Measurements from ENCODE around the gene ZNF132.
A peak's percentile ranks its signal among the peaks of the same experiment; 100 is the strongest.
"Not testable (repeated sequence)": the region's sequence is repeated elsewhere in the genome, so short reads cannot be mapped to it uniquely, and the experiment has no call there.

The ZNF132 gene

DNA sequence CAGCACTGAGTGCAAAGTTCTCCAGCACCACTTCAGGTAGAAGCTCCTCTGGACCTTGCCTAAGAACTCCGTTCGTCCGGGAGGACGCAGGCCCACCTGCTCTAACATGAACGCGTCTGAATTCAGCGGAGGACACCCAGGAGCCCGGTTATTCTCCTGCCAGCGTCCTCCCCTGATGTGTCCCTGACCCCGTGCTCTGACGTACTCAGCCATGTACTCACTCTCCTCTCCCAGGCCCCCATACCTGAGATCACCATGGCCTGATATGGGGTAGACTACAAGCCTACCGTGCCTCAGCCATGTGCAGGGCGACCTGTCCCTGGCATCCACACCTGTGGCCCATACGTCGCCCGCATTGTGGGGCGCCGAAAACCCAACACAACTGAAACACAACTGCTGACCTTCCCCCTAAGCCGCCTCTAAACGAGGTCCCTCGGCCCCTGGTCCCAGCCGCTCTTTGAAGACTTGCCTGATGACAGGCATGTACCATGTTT is 32.2 kb downstream of the ZNF132 start:
- no peak for DNase-seq (ENCODE audit: low read depth in 2 of 2)

DNA sequence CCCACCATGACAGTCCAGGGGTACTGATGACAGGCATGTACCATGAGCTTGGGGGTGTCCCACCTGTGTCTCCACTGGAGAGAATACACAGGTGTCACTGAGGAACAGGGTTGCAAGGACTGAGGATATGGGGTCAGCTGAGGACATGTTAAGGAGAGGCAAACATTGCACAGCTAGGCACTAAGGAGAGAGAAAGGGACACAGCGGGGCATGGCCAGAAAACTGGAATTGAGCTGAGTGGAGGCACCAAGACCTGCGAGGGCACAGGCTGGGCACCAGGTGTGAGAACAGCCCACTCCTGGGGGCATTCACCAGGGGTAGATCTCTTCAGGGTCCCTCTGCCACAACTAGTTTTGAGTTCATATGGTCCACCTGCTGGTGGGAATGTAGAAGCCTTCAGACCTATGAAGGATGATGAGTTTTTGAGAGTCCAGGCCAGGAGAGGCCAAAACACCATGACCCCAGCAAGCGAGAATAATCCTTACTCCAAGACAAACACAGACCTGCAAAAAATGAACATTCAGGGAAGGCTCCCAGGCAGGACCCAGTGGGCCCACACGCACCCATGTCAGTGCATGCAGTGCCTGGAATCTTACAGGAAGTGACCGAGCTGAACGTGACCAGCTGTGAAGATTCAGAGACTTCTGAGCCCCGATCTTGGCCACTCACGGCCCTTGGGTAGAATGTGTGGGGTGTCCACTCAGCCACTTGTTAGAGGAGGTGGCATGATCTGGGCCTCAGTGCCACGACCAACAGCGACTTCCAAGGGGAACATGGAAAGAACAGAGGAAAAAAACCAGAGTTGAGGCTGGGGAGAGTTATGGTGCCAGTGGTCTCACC is 32.9 kb downstream of the ZNF132 start:
- no peak for DNase-seq (ENCODE audit: low read depth in 2 of 2)

DNA sequence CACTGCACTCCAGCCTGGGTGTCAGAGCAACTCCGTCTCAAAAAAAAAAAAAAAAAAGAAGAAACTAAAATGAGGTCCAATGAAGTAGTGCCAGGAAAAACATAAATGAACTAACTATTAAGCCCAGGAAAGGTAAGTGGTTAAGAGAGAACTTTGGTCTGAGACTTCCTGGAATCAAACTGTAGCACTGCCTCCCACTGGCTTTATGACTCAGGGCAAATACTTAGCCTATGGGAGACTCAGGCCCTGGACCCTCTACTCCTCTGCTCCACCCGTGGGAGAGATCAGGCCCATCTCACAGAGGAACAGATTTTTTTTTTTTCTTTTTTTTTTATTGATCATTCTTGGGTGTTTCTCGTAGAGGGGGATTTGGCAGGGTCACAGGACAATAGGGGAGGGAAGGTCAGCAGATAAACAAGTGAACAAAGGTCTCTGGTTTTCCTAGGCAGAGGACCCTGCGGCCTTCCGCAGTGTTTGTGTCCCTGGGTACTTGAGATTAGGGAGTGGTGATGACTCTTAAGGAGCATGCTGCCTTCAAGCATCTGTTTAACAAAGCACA is 36.0 kb downstream of the ZNF132 start:
- not testable (repeated sequence) for DNase-seq (ENCODE audit: low read depth in 2 of 2)

DNA sequence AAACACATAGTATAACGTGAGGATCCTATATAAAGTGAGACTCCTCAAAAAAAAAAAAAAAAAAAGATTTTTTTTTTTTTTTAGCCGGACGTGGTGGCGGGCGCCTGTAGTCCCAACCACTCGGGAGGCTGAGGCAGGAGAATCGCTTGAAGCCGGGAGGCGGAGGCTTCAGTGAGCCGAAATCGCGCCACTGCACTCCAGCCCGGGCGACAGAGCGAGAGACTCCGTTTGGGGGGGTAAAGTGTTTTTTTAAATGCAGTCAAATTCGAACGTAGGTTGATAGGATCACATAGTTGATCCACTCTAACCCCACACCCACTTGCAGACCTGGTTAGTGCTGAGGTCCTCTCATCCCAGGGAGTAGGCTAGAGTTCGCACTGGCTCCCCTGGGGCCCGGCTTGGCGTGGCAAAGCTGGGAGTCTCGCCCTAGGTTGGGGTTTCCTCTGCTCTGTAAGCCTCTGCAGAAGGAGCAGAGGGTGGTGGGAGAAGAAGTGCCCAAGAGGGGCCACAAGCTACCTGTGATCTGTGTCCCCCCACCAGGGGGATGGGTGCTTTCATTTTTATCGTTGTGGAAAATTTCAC is 38.0 kb downstream of the ZNF132 start:
- no peak for DNase-seq (ENCODE audit: low read depth in 2 of 2)

DNA sequence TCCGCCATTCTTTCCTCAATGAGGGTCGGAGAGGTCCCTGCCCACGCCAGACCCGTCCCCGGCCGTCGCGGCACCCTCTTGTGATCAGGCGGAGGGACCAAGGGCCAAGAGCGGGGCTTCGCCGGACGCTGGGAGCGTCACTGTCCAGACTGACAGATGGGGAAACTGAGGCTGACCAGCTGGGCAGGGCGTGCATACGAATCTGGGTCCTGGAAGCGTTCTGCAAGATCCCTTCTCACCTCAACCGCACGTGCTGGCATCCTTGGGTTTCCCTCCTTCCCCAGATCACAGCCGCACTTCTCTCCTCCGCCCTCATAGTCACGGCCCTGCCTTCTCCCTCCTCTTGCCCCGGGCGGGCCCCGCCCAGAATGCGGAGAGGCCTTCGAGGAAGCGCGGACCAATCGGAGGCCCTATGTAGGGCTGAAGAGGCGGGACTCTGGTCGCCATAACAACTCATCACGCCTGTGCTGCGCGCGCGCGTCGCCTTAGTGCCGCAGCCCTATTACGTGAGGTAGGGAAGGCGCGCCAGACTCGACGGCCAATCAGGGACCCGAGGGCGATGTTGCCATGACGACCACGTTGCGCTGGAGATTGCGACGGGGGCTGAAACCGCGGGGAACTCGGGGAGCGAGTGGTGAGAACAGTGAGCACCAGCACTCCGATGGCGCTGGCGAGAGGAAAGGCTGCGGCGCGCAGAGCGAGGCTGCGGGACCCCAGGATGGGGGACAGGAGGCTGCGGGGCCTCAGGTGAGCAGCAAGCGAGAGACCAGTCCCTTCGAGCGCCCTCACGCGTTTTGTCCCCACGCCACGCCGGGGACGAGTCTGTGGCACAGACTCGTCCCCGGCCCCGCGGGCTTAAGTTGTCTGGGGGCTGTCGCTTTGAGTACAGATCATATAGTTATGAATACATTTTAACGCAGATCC is 38.8 kb downstream of the ZNF132 start:
- DNase-seq (ENCODE audit: low read depth in 2 of 2): peak; percentile 98 to 99

DNA sequence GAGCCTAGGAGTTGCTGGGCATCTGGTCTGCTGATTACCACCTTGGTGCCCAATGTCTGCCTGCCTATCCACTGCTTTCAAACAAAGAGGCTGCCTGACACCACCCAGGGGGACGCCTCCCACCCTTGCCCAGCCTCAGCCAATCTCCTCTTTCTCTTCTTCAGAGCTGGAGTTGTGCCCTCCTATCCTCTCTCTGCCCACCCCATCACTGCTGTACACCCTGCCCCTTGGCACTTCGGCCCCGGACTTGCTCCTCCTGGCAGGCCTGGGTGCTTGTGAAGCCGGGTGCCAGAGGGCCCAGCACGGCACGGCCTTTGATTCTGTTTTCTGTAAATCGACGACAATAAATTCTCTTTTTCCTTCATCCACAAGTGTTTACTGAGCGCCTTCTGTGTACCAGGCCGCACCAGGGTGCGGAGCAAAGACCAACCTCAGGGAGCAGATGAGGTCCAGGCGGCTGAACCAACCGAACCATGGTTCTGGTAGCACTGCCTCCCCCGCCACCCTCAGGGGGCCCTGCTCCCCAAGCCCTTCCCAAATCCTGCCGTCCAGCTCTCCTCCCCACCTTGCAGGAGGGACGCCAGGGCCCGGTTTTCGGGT is 39.5 kb downstream of the ZNF132 start:
- DNase-seq (ENCODE audit: low read depth in 2 of 2): no peak

DNA sequence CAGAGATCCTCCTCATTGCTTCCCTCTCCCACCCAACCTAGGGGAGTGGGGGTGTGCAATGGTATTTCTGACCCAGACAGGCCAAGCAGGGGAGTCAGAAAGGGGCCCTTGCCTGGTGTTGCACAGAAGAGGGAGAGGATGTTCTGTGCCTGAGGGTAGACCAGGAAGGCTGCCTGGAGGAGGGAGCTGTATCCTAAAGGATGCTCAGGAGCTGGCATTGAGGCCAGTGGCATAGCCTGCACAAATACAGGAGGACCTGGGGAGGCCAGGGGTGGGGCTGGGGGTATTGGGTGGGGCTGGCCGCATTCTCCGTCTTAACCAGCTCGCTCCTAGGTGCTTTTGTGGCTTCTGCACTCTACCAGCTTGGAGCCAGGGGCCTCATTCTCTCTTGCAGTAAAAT is 40.0 kb downstream of the ZNF132 start:
- DNase-seq (ENCODE audit: low read depth in 2 of 2): no peak

DNA sequence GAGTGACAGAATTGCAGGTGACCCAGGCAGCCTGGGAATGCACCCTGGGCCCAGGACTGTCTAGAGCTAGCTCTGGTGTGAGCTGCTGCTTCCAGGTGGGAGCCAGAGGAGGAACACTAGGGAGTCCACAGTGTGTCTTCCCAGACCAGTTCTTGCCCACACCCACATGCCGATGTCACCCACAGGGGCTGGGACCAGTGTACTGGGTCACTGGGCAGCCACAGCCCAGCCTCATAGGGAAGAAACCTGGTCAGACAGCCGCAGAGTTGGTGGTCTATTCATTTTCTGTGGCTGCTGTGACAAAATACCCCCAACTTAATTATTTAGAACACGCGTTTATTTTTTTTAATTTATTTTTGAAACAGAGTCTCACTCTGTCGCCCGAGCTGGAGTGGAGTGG is 41.4 kb downstream of the ZNF132 start:
- no peak for DNase-seq (ENCODE audit: low read depth in 2 of 2)

DNA sequence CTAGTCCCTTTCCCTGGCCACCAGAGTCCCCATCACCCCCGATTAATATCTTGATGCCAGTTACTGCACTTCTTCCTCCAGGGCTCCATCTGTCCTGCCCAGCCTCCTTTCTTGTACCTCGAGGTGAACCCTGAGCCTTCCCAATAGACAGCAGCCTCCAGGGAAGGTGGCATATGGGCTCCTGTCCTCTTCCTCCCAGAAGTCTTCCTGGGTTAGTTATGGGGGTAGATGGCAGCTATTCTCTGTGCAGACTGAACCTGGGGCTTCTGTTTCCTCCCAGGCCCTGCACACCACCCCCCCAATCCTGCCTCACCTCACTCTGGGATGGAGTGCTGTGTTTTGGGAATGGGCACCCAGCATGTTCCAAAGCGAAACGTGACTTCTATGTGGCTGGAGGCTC is 41.9 kb downstream of the ZNF132 start:
- no peak for DNase-seq (ENCODE audit: low read depth in 2 of 2)

DNA sequence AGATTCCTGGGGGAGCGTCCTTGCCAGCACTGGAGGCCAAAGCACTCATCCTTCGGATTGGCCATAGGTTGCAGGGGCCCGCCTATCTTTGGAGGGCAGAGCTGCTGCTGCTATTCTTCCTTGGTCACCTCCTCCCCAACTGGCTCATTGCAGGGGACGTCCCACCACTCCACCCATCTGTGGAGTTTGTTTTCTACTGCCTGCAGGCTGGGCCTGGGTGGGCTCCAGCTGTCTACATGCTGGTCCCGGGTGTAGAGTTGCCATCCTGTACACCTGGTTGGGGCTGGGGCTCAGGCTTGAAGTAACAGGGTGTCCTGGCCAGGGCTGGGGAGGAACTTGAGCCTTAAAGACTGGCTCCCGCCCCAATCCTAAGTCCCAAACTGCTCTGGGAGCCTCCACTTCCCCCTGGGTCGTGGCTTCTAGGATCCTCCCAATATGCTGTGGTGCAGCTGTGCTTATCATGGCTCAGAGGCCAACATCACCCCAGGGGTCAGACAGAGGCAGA is 42.4 kb downstream of the ZNF132 start:
- no peak for DNase-seq (ENCODE audit: low read depth in 2 of 2)

DNA sequence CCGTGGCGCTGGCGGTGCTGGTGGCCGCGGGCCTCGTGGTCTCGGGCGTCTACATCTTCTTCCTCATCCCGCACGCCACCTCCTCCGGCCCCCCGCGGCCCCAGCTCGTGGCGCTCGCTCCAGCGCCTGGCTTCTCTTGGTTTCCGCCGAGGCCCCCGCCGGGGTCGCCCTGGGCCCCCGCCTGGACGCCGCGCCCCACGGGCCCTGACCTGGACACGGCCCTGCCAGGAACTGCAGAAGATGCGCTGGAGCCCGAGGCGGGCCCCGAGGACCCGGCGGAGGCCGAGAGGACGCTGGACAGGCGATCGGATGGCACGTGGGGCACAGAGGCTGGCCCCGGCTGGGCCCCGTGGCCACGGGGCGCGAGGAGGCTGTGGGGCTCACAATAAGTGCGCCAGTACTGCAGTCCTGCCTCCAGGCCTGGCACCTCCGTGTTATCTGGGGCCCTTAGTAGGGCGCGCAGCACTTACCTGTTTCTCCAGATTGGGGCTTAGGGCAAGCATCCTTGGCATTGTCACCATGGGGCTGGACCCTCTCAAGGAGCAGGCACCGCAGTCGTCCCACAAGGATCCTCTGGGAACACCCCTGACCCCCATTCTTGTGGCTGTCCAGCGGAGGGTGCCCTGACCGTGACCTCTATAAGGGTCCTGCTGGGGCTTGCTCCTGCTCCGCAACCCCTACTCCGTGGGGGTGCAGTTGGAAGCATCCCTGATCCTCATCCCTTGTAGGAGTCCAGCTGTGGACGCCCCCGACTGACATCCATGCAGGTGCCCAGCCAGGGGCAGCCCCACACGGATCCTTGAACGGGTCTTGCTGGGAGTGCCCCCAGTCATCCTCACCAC is 43.0 kb downstream of the ZNF132 start:
- no peak for DNase-seq (ENCODE audit: low read depth in 2 of 2)

DNA sequence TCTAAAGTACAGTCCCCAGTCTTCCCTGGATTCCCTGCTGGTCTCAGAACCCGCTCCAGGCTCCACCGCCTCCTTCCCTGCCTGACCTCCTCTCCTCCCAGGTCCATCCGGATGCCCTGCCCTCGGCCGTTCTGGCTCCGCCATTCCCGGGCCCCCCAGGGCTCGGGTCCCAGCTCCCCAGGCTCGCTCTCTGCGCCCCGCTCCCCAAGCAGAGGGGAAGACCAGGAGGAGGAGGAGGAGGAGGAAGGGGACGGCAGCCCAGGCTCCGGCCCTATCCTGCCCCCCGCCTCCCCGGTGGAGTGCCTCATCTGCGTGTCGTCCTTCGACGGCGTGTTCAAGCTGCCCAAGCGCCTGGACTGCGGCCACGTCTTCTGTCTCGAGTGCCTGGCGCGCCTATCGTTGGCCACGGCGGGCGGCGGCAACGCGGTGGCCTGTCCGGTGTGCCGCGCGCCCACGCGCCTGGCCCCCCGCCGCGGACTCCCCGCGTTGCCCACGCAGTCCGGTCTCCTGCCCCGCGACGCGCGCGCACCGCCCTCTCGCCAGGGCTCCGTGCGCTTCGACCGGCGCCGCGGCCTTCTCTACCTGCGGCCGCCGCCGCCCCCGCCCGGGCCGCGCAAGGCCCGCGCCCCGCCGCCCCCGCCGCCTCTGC is 43.9 kb downstream of the ZNF132 start:
- DNase-seq (ENCODE audit: low read depth in 2 of 2): no peak

DNA sequence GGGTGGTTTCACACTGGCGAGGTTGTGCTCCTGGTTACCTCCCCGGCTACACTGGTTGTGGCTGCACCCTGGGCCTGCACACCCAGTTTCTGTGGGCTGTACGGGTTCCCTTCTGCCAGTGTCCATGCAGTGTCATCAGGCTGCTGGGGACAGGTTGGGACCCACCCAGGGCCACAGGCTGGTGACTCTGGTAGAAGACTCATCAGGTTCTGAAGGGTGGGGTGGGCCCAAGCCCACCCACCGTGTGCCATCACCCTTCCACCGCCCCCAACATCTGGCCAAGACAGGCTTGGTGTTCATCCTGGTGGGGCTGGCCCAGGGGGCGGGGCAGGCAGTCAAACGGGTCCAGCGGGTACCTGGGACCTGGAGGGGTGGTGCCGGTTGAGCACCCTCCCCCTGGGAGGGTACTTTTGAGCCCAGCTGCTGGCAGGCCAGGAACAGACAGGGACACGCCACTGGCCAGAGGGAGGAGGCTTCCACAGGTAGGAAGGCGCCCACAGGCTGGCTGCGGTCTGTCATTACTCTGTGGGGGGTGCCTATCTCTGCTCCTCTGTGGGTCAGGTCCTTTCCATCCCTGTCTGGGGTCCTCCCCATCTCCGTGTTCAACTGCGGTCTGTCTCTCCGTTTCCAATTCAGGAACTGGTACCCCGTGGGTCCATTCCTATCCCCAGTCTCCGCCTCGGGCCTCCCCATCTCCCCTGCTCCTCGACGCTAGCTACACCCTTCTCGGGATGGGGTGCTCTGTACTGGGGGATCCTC is 44.6 kb downstream of the ZNF132 start, which contains the start of gene RNF225:
RNF225 (plus strand) TSS at position 437 of the 759 bp plus-strand sequence. CDS start 434 bp downstream, outside the sequence.
- DNase-seq (ENCODE audit: low read depth in 2 of 2): no peak

DNA sequence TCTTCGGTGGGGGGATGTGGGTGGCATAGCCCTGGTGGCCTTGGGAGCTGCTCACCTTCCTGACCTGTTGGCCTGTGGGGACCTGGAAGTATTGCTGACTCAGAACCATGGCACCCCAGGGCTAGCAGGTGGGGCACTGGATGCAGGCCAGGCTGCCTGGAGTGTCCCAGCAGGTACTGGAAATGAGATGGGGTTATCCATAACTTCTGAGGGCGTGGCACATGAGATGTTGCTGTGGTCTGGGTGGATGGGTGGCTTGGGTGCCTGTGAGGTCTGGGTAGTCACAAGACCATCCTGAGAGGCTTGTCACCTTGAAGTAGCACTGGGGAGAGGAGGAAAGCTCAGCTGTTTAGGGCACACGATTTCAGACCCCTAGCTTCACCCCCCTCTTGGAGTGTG is 45.1 kb downstream of the ZNF132 start:
- DNase-seq (ENCODE audit: low read depth in 2 of 2): no peak

DNA sequence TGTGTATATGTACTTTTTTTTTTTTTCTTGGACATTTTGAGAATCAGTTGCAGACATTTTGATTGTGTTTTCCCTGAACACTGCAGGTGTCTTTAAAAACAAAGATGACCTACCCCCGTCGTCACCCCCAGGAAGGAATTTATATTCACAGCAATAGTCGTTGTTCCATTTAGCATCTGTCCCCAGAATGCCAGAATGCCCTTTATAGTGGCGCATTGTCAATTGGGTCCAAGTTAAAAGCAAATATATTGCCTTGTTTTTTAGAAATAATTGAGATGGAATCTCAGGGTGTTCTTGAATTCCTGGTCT is 46.3 kb downstream of the ZNF132 start:
- DNase-seq (ENCODE audit: low read depth in 2 of 2): no peak

DNA sequence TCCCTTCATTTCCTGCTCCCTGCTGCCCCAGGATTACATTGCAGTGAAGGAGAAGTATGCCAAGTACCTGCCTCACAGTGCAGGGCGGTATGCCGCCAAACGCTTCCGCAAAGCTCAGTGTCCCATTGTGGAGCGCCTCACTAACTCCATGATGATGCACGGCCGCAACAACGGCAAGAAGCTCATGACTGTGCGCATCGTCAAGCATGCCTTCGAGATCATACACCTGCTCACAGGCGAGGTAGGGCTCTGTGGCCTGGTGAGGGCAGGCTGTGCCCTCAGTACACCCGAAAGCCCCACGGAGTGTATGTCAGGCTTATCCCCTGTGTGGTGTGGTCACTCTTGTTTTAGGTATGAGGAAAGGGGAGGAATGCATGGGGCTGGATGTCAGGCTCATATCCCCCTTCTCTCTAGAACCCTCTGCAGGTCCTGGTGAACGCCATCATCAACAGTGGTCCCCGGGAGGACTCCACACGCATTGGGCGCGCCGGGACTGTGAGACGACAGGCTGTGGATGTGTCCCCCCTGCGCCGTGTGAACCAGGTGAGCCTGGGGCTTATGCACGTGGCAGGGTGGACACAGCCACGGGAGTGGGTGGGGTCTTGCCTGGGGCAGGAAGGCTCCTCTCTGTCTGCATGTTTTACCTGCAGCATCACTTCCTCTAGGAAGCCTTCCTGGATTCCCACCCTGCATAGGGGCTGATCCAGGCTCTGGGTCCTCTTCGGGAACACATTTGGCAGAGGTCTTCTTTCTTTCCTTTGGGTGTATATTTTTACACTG is 46.8 kb downstream of the ZNF132 start:
- DNase-seq (ENCODE audit: low read depth in 2 of 2): no peak

DNA sequence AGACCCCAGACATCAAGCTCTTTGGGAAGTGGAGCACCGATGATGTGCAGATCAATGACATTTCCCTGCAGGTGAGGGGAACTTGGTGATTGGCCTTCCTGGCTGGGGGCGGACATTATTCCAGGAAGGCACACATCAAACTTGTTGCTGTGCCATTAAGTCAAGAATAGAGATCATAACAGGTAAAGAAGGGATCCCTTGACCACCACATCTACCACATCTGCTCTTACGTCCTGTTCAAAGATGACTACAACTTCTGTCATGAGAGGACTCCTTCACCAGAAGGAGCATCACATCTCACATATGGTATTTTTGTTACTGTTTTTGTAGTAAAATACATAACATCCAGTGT is 51.8 kb downstream of the ZNF132 start:
- DNase-seq (ENCODE audit: low read depth in 2 of 2): no peak

DNA sequence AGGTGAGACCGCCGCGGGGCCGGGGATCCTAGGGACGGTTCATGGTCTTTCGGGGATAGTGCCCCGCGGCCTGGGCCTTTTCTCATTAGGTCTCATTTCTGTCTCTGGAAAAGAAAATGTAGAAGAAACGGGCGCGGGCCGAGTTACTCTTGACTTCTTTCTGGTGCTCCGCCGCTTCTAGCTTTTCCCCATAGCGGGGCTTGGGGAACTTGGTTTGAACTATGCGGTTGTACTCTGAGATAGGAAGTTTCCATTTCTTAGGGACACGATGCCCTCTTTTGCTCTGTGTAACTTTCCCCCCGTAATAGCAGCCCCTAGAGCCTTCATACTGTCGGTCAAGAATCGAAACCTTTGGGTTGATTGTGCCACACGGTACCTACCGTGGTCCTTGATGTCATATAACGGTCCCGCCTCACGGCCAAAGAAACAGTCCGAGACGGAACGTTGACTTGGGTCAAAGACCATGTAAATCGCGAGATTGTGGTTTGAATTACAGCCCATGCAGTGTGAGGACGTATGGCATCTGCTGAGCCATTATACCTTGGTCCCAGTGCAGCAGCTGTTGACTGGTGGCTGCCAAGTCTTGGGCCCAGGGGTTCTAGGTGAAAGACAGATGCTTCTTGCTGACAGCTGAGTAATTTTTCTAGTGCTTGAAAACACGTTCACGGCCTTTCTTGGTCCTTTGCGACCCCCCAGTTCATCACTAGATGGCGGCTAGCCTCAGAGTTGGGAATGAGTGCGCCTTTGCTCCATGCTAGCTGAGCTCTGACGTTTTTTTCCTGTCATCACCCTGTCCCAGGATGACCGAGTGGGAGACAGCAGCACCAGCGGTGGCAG is 52.4 kb downstream of the ZNF132 start:
- no peak for DNase-seq (ENCODE audit: low read depth in 2 of 2)

Data from fibroblast of skin of left quadriceps (primary cell).